ENCODE data around the gene URM1. TPM values are rescaled to one million over a fixed set of nuclear protein-coding genes. Genes with fewer than 3 reads are reported as not detected.
"Not testable (repeated sequence)": the region's sequence is repeated elsewhere in the genome, so short reads cannot be mapped to it uniquely, and the experiment has no call there.

Gene URM1
- total RNA-seq, 2 donors from 2014 or later, result 83.6 to 89.4 TPM

- ATAC-seq (no peak), DNase-seq (ENCODE audit: low spot score) (no peak)
- Mint-ChIP-seq H3K4me1 (ENCODE audit: low read depth in 2 of 2) (no peaks in the 10 kb centered on the region), H3K27me3 (peaks cover 32 to 36% of the 10 kb centered on the region in 2 donors), H3K4me3 (no peak overlapping the region), H3K36me3 (no peaks in the 10 kb centered on the region), H3K9me3 (no peaks in the 10 kb centered on the region), H3K27ac (no peak overlapping the region)
Measured at GRCh38 chr9:128414461-128414860, 43.3 kb downstream of the URM1 start.

- ATAC-seq, result no peak
Measured at GRCh38 chr9:128415281-128415680, 44.1 kb downstream of the URM1 start.

GRCh38 chr9:128416014-128416413 is 44.8 kb downstream of the URM1 start:
- Mint-ChIP-seq H3K4me3 (no peak overlapping the region), H3K36me3 (no peaks in the 10 kb centered on the region), H3K27ac (no peak overlapping the region), H3K27me3 (peaks cover 31 to 34% of the 10 kb centered on the region in 2 donors), H3K4me1 (ENCODE audit: low read depth in 2 of 2) (peaks cover 0 to 3% of the 10 kb centered on the region in 2 donors), H3K9me3 (no peaks in the 10 kb centered on the region)
- no peak for ATAC-seq
- no peak for DNase-seq (ENCODE audit: low spot score)

More at GRCh38 chr9:128415281-128415680, 44.1 kb downstream of the URM1 start:
- DNase-seq (ENCODE audit: low spot score), result no peak
- H3K27me3 Mint-ChIP-seq, result peaks cover 32 to 36% of the 10 kb centered on the region in 2 donors
- no peak overlapping the region for H3K27ac Mint-ChIP-seq
- no peaks in the 10 kb centered on the region for H3K9me3 Mint-ChIP-seq
- H3K36me3 Mint-ChIP-seq, result no peaks in the 10 kb centered on the region
- H3K4me1 Mint-ChIP-seq (ENCODE audit: low read depth in 2 of 2), result peaks cover 0 to 3% of the 10 kb centered on the region in 2 donors
- H3K4me3 Mint-ChIP-seq, result no peak overlapping the region

- no peak for DNase-seq (ENCODE audit: low spot score)
- no peak overlapping the region for H3K27ac Mint-ChIP-seq
- H3K4me3 Mint-ChIP-seq, result no peak overlapping the region
- H3K4me1 Mint-ChIP-seq (ENCODE audit: low read depth in 2 of 2), result peaks cover 0 to 3% of the 10 kb centered on the region in 2 donors
- no peaks in the 10 kb centered on the region for H3K36me3 Mint-ChIP-seq
- peaks cover 26 to 29% of the 10 kb centered on the region in 2 donors for H3K27me3 Mint-ChIP-seq
- no peak for ATAC-seq
- no peaks in the 10 kb centered on the region for H3K9me3 Mint-ChIP-seq
Measured at GRCh38 chr9:128416432-128417019, 45.4 kb downstream of the URM1 start.

- no peak for DNase-seq (ENCODE audit: low spot score)
- Mint-ChIP-seq H3K36me3 (no peaks in the 10 kb centered on the region), H3K27me3 (peaks cover 21% of the 10 kb centered on the region in 2 donors), H3K4me3 (peak overlapping the region; percentile 80), H3K4me1 (ENCODE audit: low read depth in 2 of 2) (peaks cover 5% of the 10 kb centered on the region in 2 donors), H3K27ac (no peak overlapping the region), H3K9me3 (no peaks in the 10 kb centered on the region)
- ATAC-seq, result no peak
Measured at GRCh38 chr9:128419061-128419925, 48.1 kb downstream of the URM1 start.

GRCh38 chr9:128420060-128420650 is 49.0 kb downstream of the URM1 start:
- H3K4me3 Mint-ChIP-seq, result peak overlapping the region; percentile 80
- H3K4me1 Mint-ChIP-seq (ENCODE audit: low read depth in 2 of 2), result peaks cover 5% of the 10 kb centered on the region in 2 donors
- peak; percentile 89 to 94 for ATAC-seq
- no peak overlapping the region for H3K27ac Mint-ChIP-seq
- peaks cover 12 to 14% of the 10 kb centered on the region in 2 donors for H3K27me3 Mint-ChIP-seq
- no peaks in the 10 kb centered on the region for H3K9me3 Mint-ChIP-seq
- no peaks in the 10 kb centered on the region for H3K36me3 Mint-ChIP-seq
- DNase-seq (ENCODE audit: low spot score), result peak; percentile 88

GRCh38 chr9:128420651-128421481 is 49.7 kb downstream of the URM1 start, which contains the start of gene CERCAM:
Gene CERCAM, plus strand, starts transcription at chr9:128420857. Its CDS starts 21 bp downstream, at chr9:128420878.
- ATAC-seq, result peak; percentile 90 to 91
- Mint-ChIP-seq H3K4me3 (peak within 1 kb of the TSS; percentile 80), H3K27me3 (peaks cover 9 to 10% of the 10 kb centered on the region in 2 donors), H3K9me3 (no peaks in the 10 kb centered on the region), H3K4me1 (ENCODE audit: low read depth in 2 of 2) (peaks cover 5% of the 10 kb centered on the region in 2 donors), H3K27ac (no peak within 1 kb of the TSS), H3K36me3 (no peaks in the 10 kb centered on the region)
- DNase-seq (ENCODE audit: low spot score), result no peak

GRCh38 chr9:128421482-128421996 is 50.4 kb downstream of the URM1 start:
- no peak for ATAC-seq
- Mint-ChIP-seq H3K4me3 (peak overlapping the region; percentile 44), H3K9me3 (no peaks in the 10 kb centered on the region), H3K4me1 (ENCODE audit: low read depth in 2 of 2) (peaks cover 5% of the 10 kb centered on the region in 2 donors), H3K27me3 (peaks cover 3 to 5% of the 10 kb centered on the region in 2 donors), H3K36me3 (no peaks in the 10 kb centered on the region), H3K27ac (no peak overlapping the region)
- DNase-seq (ENCODE audit: low spot score), result no peak

GRCh38 chr9:128422022-128422782 is 51.0 kb downstream of the URM1 start:
- not testable (repeated sequence) for H3K27ac Mint-ChIP-seq; H3K4me3 Mint-ChIP-seq; ATAC-seq; H3K9me3 Mint-ChIP-seq; DNase-seq (ENCODE audit: low spot score); H3K27me3 Mint-ChIP-seq; H3K4me1 Mint-ChIP-seq (ENCODE audit: low read depth in 2 of 2); H3K36me3 Mint-ChIP-seq

- ATAC-seq, result no peak
- H3K36me3 Mint-ChIP-seq, result no peaks in the 10 kb centered on the region
- no peak overlapping the region for H3K27ac Mint-ChIP-seq
- no peak for DNase-seq (ENCODE audit: low spot score)
- H3K4me1 Mint-ChIP-seq (ENCODE audit: low read depth in 2 of 2), result peaks cover 5% of the 10 kb centered on the region in 2 donors
- H3K4me3 Mint-ChIP-seq, result no peak overlapping the region
- peaks cover 0 to 3% of the 10 kb centered on the region in 2 donors for H3K27me3 Mint-ChIP-seq
- H3K9me3 Mint-ChIP-seq, result no peaks in the 10 kb centered on the region
Measured at GRCh38 chr9:128422783-128423150, 51.6 kb downstream of the URM1 start.

- H3K36me3 Mint-ChIP-seq; DNase-seq (ENCODE audit: low spot score); H3K4me1 Mint-ChIP-seq (ENCODE audit: low read depth in 2 of 2); H3K4me3 Mint-ChIP-seq; H3K27ac Mint-ChIP-seq; H3K9me3 Mint-ChIP-seq; ATAC-seq; H3K27me3 Mint-ChIP-seq: not testable (repeated sequence)
Measured at GRCh38 chr9:128423356-128423755, 52.2 kb downstream of the URM1 start.

- peaks cover 5% of the 10 kb centered on the region in 2 donors for H3K4me1 Mint-ChIP-seq (ENCODE audit: low read depth in 2 of 2)
- no peak for DNase-seq (ENCODE audit: low spot score)
- H3K27ac Mint-ChIP-seq, result no peak overlapping the region
- no peaks in the 10 kb centered on the region for H3K27me3 Mint-ChIP-seq
- H3K4me3 Mint-ChIP-seq, result no peak overlapping the region
- H3K36me3 Mint-ChIP-seq, result no peaks in the 10 kb centered on the region
- no peaks in the 10 kb centered on the region for H3K9me3 Mint-ChIP-seq
- no peak for ATAC-seq
Measured at GRCh38 chr9:128424268-128424780, 53.1 kb downstream of the URM1 start.
